HG02981 (cell line): ENCODE measurements around the gene DDRGK1.
A peak's percentile ranks its signal among the peaks of the same experiment; 100 is the strongest.
"Not testable (repeated sequence)": the region's sequence is repeated elsewhere in the genome, so short reads cannot be mapped to it uniquely, and the experiment has no call there.

ENCODE experiments used
- ATAC-seq: cut with Tn5 transposase; IDR thresholded peaks from one replicate; pipeline ENCODE4 v1.9.1; 2021; ENCODE audit warnings: mild to moderate bottlenecking, moderate library complexity; ENCODE audit not compliant: unreplicated experiment

The DDRGK1 gene

DNA sequence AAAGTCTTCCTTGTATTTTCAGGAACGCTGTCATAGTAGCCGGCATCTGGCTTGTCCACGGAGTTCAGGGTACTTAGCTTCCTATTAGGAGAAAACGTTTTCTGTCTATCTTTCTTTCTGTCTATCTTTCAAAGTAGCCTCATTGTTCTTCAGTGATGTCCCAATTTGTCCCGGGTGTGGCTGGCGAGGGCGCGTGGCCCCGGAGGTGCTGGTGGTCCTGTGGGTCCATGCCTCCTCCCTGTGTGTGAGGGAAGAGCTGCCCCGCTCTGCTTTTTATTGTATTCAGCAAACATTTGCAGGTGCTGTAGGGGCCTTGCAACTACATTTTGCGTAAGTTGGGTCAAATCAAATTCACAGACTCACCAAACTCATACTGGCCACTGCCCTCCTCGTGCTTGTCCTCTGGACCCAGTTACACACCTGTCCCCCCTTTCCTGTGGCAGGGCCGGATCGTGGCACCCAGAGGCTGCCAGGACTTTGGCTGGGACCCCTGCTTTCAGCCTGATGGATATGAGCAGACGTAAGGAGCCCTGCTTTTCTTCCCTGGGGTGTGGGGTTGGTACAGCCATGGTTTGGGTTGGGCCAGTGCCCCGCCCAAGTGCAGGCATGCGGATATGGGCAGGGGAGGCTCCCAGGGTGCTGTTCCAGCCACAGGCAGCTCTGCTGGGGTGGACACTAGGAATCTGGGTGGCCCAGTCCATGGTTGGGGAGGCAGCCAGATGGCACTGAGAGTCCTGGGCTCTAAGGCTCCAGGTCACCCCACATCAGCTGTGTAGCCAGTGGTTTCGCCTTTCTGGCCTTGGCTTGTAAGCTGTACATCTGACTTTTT, 17.1 kb upstream of the DDRGK1 start:
- ATAC-seq, result no peak

- ATAC-seq, result no peak
These were observed 14.0 kb upstream of the DDRGK1 start for GRCh38 chr20:3218307-3218988.

GRCh38 chr20:3215359-3215917, 11.0 kb upstream of the DDRGK1 start:
- ATAC-seq, result not testable (repeated sequence)

GRCh38 chr20:3213226-3213625, 8.7 kb upstream of the DDRGK1 start:
- ATAC-seq, result no peak

GRCh38 chr20:3210346-3210745, 5.9 kb upstream of the DDRGK1 start:
- ATAC-seq, result no peak

GRCh38 chr20:3209946-3210317, 5.5 kb upstream of the DDRGK1 start:
- ATAC-seq, result no peak

GRCh38 chr20:3209257-3209945, 4.9 kb upstream of the DDRGK1 start, which contains the start of gene ITPA:
Gene ITPA (plus strand): TSS chr20:3209498. CDS start chr20:3209552, 54 bp downstream.
- no peak for ATAC-seq

DNA sequence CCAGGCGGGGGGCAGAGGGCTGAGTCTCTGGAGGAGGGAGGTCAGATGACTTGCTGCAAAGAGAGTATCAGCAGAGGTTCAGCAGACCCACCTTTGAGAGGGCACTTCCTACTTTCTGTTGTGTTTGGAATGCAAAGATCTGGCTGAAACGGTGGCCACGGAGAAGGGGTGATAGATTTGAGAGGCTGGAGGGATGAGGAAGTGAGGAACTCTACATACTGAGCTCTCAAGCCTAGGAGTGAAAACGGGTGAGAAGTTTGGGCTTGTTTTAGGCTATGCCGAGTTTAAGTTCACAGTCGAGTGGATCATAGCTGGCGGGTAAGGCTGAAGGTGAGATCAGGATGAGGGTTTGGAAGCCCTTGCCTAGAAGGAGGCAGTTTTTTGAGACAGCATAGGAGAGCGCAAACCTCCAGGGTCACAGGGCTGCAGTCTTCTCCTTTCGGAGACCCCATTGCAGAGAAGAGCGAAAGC, 4.3 kb upstream of the DDRGK1 start:
- no peak for ATAC-seq

GRCh38 chr20:3203315-3204123, 963 bp downstream of the DDRGK1 start:
- ATAC-seq, result peak; percentile 11

GRCh38 chr20:3202965-3203314, 1.5 kb downstream of the DDRGK1 start:
- ATAC-seq, result no peak

- ATAC-seq, result no peak
These were observed 4.3 kb downstream of the DDRGK1 start for GRCh38 chr20:3199976-3200755.

DNA sequence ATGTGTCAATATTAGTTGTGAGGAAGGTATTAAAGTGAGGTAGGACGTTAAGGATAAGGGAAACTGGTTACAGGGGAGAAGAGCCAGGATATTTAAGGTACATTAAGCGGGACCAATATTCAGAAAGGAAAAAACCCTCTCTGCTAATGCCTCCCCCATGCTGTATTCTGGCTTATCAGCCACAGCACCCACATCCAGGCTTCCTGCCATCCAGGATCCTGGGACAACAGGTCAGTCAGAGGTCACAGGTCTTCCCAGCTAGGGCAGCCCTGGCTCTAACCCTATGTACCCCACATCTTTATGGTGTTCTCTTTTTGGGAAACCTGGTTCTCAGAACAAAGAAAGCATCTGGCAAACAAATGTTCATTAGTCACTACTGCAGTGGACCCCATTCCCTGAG, 5.3 kb downstream of the DDRGK1 start:
- ATAC-seq, result no peak

DNA sequence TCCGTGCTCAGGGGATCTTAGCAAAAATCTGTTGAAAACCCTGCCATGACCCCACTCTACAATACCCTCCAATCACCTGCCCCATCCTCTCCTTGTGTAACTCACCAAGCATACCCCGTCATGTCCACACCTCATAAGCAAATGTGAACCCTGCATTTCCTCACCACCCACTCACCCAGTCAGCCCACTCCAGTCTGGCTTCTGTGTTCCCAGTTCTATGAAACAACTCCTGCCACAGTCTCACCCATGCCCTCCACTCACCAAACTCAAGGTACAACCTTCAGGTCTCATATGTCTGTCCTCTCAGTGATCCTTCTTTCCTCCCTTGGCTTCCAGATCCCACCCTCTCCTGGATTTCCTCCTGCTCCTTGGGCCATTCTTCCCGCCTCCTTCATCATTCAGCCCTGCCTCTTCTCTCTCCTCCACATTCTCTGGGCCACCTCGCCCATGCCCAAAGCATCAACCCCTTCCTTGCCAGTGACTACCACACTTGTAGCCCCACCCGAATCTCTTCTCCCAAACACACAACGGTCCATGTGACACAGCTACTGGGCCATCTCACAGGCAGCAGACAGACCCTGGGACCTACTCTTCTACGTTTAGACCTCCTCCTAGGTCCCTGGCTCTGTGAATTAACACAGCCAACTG, 8.8 kb downstream of the DDRGK1 start:
- ATAC-seq, result no peak

DNA sequence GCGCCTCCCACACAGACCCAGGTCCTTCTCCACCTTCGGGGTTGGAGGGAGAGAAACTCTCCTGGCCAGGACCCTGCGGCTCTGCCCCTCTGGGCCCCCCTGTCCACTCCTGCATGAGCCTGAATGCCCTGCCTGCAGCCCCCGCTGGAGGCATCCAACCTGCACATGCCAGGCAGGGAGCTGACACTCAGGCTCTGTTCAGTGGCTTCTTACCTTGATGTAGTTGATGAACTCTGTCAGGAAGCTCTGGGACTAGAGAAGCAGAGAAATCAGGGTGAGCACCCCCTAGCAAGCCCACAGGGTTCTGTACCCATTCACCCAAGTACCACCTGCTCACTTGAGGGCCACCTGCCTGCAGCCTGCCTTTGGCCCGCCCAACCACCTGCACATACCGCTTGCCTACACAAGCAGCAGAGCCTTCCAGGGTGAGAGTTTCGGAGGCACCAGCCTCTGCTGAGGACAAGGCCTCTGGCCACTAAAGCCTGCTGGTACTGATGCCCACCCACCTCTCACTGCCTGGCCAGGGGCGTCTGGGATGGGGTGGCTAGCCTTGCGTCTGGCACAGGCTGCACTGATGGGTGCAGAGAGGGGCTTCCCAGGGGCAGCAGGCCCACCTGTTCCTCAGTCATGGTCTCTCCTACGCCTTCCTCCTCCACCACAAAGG, 9.7 kb downstream of the DDRGK1 start:
- no peak for ATAC-seq

DNA sequence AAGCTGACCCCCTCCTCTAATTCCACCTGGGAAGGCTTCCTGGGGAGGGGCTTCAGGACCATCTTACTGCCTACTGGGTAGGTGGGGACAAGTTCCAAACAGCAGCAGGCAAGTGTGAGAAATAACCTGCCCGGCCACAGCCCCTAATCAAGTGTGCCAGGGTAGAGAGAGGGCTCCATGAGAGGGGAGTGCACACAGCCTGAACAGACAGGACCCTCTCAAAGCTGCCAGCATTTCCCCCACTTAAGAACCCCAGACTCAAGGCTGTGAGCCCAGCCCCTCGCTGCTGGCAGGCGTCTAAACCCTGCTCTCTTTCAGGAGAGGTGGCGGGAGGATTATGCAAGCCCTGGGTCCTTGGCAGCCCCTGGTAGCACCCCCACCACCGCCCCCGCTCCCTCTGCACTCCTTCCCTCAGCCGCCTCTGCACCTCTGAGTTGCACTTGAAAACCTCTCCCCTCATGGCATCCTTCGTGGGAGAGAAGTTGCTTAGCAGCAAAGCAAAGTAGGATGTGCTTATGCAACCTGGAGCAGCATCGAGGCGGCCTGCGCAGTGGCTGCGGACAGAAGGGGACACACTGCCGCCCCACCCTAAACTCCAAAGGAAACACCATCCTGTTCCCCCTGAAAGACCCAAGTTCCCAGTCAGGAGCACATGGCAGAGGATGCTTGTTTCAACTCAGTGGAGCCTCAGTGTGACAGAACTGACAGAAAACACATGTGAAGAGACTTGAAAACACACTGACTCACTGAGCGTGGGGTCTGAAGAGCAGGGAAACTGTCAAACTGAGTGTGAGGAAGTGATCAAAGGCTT, 10.5 kb downstream of the DDRGK1 start:
- no peak for ATAC-seq

- ATAC-seq, result no peak
These were observed 12.1 kb downstream of the DDRGK1 start for GRCh38 chr20:3192226-3193015.

GRCh38 chr20:3190681-3191111, 13.8 kb downstream of the DDRGK1 start:
- no peak for ATAC-seq
